ENCODE measurements around the gene ZDHHC19. TPM values are rescaled to one million over a fixed set of nuclear protein-coding genes. Genes with fewer than 3 reads are reported as not detected.
"Not testable (repeated sequence)": the region's sequence is repeated elsewhere in the genome, so short reads cannot be mapped to it uniquely, and the experiment has no call there.

The ZDHHC19 gene
- total RNA-seq, 1 donor from 2014 or later: not detected

GRCh38 chr3:196214783-196215441, 3.7 kb upstream of the ZDHHC19 start:
- Histone ChIP-seq H3K27ac (no peak overlapping the region), H3K4me3 (no peak overlapping the region), H3K4me1 (no peaks in the 10 kb centered on the region), H3K36me3 (no peaks in the 10 kb centered on the region), H3K27me3 (no peaks in the 10 kb centered on the region), H3K9me3 (no peaks in the 10 kb centered on the region)
- intact Hi-C loops (cut with DNase I): no loop called here
- peak in 1 of 2 donors; percentile 95 for DNase-seq (ENCODE audit: extremely low spot score in 2 of 2)
- TF ChIP-seq POLR2AphosphoS5 (IDR thresholded peaks at IDR 0.05; ENCODE audit: insufficient read depth in 1 of 2, low read depth in 1 of 2): no peak
- no peak for TF ChIP-seq POLR2A (IDR thresholded peaks at IDR 0.05)
- TF ChIP-seq, protein P1, sequence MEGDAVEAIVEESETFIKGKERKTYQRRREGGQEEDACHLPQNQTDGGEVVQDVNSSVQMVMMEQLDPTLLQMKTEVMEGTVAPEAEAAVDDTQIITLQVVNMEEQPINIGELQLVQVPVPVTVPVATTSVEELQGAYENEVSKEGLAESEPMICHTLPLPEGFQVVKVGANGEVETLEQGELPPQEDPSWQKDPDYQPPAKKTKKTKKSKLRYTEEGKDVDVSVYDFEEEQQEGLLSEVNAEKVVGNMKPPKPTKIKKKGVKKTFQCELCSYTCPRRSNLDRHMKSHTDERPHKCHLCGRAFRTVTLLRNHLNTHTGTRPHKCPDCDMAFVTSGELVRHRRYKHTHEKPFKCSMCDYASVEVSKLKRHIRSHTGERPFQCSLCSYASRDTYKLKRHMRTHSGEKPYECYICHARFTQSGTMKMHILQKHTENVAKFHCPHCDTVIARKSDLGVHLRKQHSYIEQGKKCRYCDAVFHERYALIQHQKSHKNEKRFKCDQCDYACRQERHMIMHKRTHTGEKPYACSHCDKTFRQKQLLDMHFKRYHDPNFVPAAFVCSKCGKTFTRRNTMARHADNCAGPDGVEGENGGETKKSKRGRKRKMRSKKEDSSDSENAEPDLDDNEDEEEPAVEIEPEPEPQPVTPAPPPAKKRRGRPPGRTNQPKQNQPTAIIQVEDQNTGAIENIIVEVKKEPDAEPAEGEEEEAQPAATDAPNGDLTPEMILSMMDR (IDR thresholded peaks at IDR 0.05): no peak

- H3K27me3 ChIP-seq; DNase-seq (ENCODE audit: extremely low spot score in 2 of 2); H3K27ac ChIP-seq; H3K4me1 ChIP-seq; H3K4me3 ChIP-seq; intact Hi-C loops (cut with DNase I); H3K36me3 ChIP-seq; H3K9me3 ChIP-seq: not testable (repeated sequence)
Measured at GRCh38 chr3:196209944-196210672, 1.1 kb downstream of the ZDHHC19 start.

GRCh38 chr3:196208942-196209695, 2.1 kb downstream of the ZDHHC19 start:
- H3K4me1 ChIP-seq: peaks cover 5% of the 10 kb centered on the region
- H3K27ac ChIP-seq: no peak overlapping the region
- DNase-seq (ENCODE audit: extremely low spot score in 2 of 2): no peak
- TF ChIP-seq POLR2AphosphoS5 (IDR thresholded peaks at IDR 0.05; ENCODE audit: insufficient read depth in 1 of 2, low read depth in 1 of 2) (no peak), POLR2A (IDR thresholded peaks at IDR 0.05) (no peak)
- TF ChIP-seq, protein P1 (IDR thresholded peaks at IDR 0.05): no peak
- intact Hi-C loops (cut with DNase I): no loop called here
- no peaks in the 10 kb centered on the region for H3K27me3 ChIP-seq
- no peaks in the 10 kb centered on the region for H3K36me3 ChIP-seq
- no peak overlapping the region for H3K4me3 ChIP-seq
- H3K9me3 ChIP-seq: no peaks in the 10 kb centered on the region

- Histone ChIP-seq H3K4me1 (peaks cover 5% of the 10 kb centered on the region), H3K9me3 (no peaks in the 10 kb centered on the region), H3K27me3 (no peaks in the 10 kb centered on the region), H3K27ac (no peak overlapping the region), H3K36me3 (no peaks in the 10 kb centered on the region), H3K4me3 (peak overlapping the region; percentile 16 to 28)
- no peak for DNase-seq (ENCODE audit: extremely low spot score in 2 of 2)
- TF ChIP-seq POLR2A (IDR thresholded peaks at IDR 0.05) (no peak), POLR2AphosphoS5 (IDR thresholded peaks at IDR 0.05; ENCODE audit: insufficient read depth in 1 of 2, low read depth in 1 of 2) (no peak)
- TF ChIP-seq, protein P1 (IDR thresholded peaks at IDR 0.05): no peak
- intact Hi-C loops (cut with DNase I): no loop called here
Measured at GRCh38 chr3:196207833-196208607, 3.2 kb downstream of the ZDHHC19 start.

Data from vagina (tissue), 2 donors.